ENCODE data around the gene KCNJ6. TPM values are rescaled to one million over a fixed set of nuclear protein-coding genes. Genes with fewer than 3 reads are reported as not detected.
"Not testable (repeated sequence)": the region's sequence is repeated elsewhere in the genome, so short reads cannot be mapped to it uniquely, and the experiment has no call there.

The KCNJ6 gene
- total RNA-seq, 1 donor from 2014 or later: not detected

DNA sequence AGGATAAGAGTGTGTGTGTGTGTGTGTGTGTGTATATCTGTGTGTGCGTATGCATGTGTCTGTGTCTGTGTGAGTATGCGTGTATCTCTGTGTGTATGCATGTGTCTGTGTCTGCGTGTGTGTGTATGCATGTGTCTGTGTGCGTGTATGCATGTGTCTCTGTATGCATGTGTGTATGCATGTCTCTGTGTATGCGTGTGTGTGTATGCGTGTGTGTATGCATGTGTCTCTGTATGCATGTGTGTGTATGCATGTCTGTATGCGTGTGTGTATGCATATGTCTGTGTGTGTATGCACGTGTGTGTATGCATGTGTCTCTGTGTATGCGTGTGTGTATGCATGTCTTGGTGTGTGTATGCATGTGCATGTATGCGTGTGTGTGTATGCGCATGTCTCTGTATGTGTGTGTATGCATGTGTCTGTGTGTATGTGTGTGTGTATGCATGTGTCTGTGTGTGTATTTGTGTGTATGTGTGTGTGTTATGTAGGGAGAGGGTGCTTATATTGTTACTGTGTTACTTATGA, 301.8 kb downstream of the KCNJ6 start:
- DNase-seq (ENCODE audit: low read depth in 2 of 2): no peak

- no peak for DNase-seq (ENCODE audit: low read depth in 2 of 2)
Measured at GRCh38 chr21:37607081-37607480, 309.2 kb downstream of the KCNJ6 start.

DNA sequence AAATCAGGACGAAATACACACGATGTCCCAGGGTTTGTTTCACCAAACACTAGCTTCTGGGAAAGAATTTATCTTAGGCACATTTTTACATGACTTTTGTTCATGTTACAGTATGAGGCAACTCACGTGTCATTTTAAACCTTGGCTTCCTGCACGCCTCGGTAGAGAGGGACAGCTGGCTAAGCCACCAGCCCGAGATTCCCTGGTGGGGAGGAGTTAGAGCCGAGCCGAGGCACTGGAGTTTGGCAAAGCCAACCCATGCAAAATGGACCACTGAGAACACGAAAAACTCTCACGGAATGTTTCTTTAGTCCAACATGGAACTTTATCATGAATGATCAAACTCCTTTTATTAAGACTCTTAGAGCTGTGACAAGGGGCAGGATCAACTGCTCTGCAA, 309.7 kb downstream of the KCNJ6 start:
- no peak for DNase-seq (ENCODE audit: low read depth in 2 of 2)

DNA sequence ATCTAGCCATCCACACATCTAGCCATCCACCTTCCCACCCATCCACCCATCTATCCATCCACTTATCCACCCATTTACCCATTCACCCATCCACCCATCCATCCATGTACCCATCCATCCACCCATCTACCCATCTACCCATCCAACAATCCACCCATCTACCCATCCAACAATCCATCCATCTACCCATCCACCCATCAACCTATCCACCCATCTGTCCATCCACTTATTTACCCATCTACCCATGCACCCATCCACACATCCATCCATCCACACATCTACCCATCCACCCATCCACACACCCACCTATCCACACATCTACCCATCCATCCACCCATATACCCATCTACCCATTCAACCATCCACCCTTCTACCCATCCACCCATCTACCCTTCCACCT, 311.3 kb downstream of the KCNJ6 start:
- no peak for DNase-seq (ENCODE audit: low read depth in 2 of 2)

DNA sequence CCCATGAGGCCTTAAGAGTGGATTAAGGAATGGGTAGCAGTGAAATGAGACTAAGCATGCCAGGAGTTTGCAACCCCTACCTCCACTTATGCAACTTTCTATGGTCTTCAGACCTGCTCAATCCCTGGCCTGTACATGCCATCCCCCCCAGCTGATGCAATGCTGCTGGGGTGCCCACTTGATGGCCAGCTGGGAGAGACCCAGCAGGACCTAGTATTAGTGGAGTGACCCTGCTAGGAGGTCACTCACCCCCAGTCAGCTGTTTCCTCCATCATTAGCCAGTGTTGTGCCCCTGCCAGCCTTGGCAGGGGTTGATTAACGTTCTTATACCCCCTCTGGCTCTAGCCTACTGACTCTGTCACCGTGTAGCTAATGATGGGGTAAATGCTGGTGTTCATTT, 313.1 kb downstream of the KCNJ6 start:
- no peak for DNase-seq (ENCODE audit: low read depth in 2 of 2)

DNA sequence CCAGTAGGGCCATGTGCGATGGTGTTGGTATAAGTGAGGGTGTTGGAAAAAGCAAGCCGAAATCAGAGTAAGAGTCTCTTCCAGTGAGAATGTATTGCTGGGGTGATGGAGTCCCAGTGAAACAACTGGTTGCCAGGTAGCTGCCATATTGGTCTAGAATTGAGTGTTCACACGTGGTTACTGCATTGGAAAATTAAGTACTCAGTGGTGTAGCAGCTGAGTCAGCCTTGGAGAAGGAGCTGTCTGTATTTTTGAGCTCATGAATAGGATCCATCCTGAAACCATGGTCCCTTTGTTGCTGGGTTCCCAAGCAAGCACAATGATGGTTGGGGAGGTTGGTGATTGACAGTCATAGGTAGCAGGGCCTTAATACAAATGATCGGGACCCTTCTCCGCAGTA, 314.3 kb downstream of the KCNJ6 start:
- no peak for DNase-seq (ENCODE audit: low read depth in 2 of 2)

GRCh38 chr21:37601027-37601426, 315.2 kb downstream of the KCNJ6 start:
- DNase-seq (ENCODE audit: low read depth in 2 of 2): no peak

GRCh38 chr21:37595944-37596343, 320.3 kb downstream of the KCNJ6 start:
- DNase-seq (ENCODE audit: low read depth in 2 of 2): no peak

GRCh38 chr21:37594472-37594951, 321.7 kb downstream of the KCNJ6 start:
- no peak for DNase-seq (ENCODE audit: low read depth in 2 of 2)

GRCh38 chr21:37593740-37594471, 322.4 kb downstream of the KCNJ6 start:
- no peak for DNase-seq (ENCODE audit: low read depth in 2 of 2)

DNA sequence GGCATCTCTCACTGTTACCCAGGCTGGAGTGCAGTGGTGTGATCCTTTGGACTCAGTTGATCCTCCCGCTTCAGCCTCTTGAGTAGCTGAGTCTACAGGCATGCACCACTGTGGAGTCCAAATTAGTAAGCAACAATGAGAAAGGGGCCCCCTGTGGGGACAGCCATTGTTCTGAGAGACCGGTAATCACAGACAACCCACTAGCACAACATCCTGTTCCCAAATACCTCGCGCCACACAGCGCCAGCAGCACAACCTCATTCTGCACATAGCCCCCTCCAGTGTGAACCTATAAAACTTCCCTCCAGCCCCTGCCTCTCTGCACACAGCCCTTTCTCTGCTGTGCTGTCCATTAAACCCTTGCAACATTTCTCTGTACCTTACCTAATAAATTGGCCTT, 323.2 kb downstream of the KCNJ6 start:
- DNase-seq (ENCODE audit: low read depth in 2 of 2): peak; percentile 8 to 56

GRCh38 chr21:37592496-37592895, 323.8 kb downstream of the KCNJ6 start:
- DNase-seq (ENCODE audit: low read depth in 2 of 2): no peak

DNA sequence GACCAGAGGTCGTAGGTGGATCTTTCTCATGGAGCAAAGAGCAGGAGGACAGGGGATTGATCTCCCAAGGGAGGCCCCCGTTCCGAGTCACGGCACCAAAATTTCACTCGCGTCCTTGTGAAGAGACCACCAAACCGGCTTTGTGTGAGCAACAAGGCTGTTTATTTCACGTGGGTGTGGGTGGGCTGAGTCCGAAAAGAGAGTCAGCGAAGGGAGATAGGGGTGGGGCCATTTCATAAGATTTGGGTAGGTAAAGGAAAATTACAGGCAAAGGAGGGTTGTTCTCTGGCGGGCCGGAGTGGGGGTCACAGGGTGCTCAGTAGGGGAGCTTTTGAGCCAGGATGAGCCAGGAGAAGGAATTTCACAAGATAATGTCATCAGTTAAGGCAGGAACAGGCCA, 324.3 kb downstream of the KCNJ6 start:
- DNase-seq (ENCODE audit: low read depth in 2 of 2): not testable (repeated sequence)

GRCh38 chr21:37590836-37591235, 325.4 kb downstream of the KCNJ6 start:
- not testable (repeated sequence) for DNase-seq (ENCODE audit: low read depth in 2 of 2)

- DNase-seq (ENCODE audit: low read depth in 2 of 2): not testable (repeated sequence)
Measured at GRCh38 chr21:37588644-37589043, 327.6 kb downstream of the KCNJ6 start.

GRCh38 chr21:37587635-37588177, 328.6 kb downstream of the KCNJ6 start:
- no peak for DNase-seq (ENCODE audit: low read depth in 2 of 2)

DNA sequence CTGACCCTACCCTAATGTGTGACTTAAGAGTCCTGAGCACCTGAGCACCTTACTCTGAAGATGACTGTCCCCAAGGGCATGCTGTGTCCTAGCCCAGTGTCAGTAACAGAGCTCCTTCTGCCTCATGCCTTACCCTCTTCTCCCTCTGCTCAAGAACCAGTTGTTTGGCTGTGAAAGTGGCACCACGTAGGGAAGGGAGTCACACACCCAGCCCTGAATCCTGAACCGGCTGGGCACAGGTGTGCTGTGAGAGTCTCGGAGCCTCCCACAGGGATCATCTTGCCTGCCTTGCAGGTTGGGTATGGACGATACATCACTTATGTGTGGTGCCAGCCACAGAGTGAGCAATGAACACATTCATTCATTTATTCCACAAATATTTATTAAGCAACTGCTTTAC, 329.1 kb downstream of the KCNJ6 start:
- no peak for DNase-seq (ENCODE audit: low read depth in 2 of 2)

GRCh38 chr21:37582590-37582989, 333.7 kb downstream of the KCNJ6 start:
- DNase-seq (ENCODE audit: low read depth in 2 of 2): peak; percentile 70 to 80

GRCh38 chr21:37580666-37581065, 335.6 kb downstream of the KCNJ6 start:
- DNase-seq (ENCODE audit: low read depth in 2 of 2): peak; percentile 95 to 96

GRCh38 chr21:37579356-37579755, 336.9 kb downstream of the KCNJ6 start:
- DNase-seq (ENCODE audit: low read depth in 2 of 2): peak in 1 of 2 donors; percentile 13

GRCh38 chr21:37578471-37579126, 337.7 kb downstream of the KCNJ6 start:
- no peak for DNase-seq (ENCODE audit: low read depth in 2 of 2)

GRCh38 chr21:37576929-37577328, 339.3 kb downstream of the KCNJ6 start:
- not testable (repeated sequence) for DNase-seq (ENCODE audit: low read depth in 2 of 2)

All from lung microvascular endothelial cell (primary cell).